ENCODE data around the gene ADCY10. TPM values are rescaled to one million over a fixed set of nuclear protein-coding genes. Genes with fewer than 3 reads are reported as not detected.
"Not testable (repeated sequence)": the region's sequence is repeated elsewhere in the genome, so short reads cannot be mapped to it uniquely, and the experiment has no call there.

Gene ADCY10
- total RNA-seq, 1 donor from 2014 or later: 0.13 TPM

GRCh38 chr1:167926486-167926997, 12.6 kb upstream of the ADCY10 start:
- no peak for DNase-seq (ENCODE audit: low spot score)

GRCh38 chr1:167924543-167925231, 10.8 kb upstream of the ADCY10 start:
- DNase-seq (ENCODE audit: low spot score): no peak

GRCh38 chr1:167924102-167924501, 10.2 kb upstream of the ADCY10 start:
- no peak for DNase-seq (ENCODE audit: low spot score)

- no peak for DNase-seq (ENCODE audit: low spot score)
Measured at GRCh38 chr1:167923324-167924056, 9.6 kb upstream of the ADCY10 start.

- no peak for DNase-seq (ENCODE audit: low spot score)
Measured at GRCh38 chr1:167922611-167923074, 8.7 kb upstream of the ADCY10 start.

GRCh38 chr1:167922023-167922422, 8.1 kb upstream of the ADCY10 start:
- no peak for DNase-seq (ENCODE audit: low spot score)

GRCh38 chr1:167916766-167917511, 3.0 kb upstream of the ADCY10 start:
- no peak for DNase-seq (ENCODE audit: low spot score)

- no peak for DNase-seq (ENCODE audit: low spot score)
Measured at GRCh38 chr1:167915569-167915968, 1.6 kb upstream of the ADCY10 start.

GRCh38 chr1:167912294-167912693, 1.6 kb downstream of the ADCY10 start:
- DNase-seq (ENCODE audit: low spot score): no peak

- DNase-seq (ENCODE audit: low spot score): no peak
Measured at GRCh38 chr1:167911413-167911812, 2.5 kb downstream of the ADCY10 start.

- DNase-seq (ENCODE audit: low spot score): no peak
Measured at GRCh38 chr1:167910530-167910929, 3.4 kb downstream of the ADCY10 start.

- DNase-seq (ENCODE audit: low spot score): no peak
Measured at GRCh38 chr1:167909691-167910180, 4.2 kb downstream of the ADCY10 start.

GRCh38 chr1:167905671-167906070, 8.3 kb downstream of the ADCY10 start:
- no peak for DNase-seq (ENCODE audit: low spot score)

GRCh38 chr1:167905182-167905581, 8.8 kb downstream of the ADCY10 start:
- no peak for DNase-seq (ENCODE audit: low spot score)

- no peak for DNase-seq (ENCODE audit: low spot score)
Measured at GRCh38 chr1:167904652-167905130, 9.2 kb downstream of the ADCY10 start.

- DNase-seq (ENCODE audit: low spot score): no peak
Measured at GRCh38 chr1:167900907-167901306, 13.0 kb downstream of the ADCY10 start.

GRCh38 chr1:167899253-167899681, 14.7 kb downstream of the ADCY10 start:
- DNase-seq (ENCODE audit: low spot score): no peak

GRCh38 chr1:167898578-167899222, 15.2 kb downstream of the ADCY10 start:
- no peak for DNase-seq (ENCODE audit: low spot score)

- DNase-seq (ENCODE audit: low spot score): no peak
Measured at GRCh38 chr1:167893798-167894197, 20.1 kb downstream of the ADCY10 start.

GRCh38 chr1:167890400-167890799, 23.5 kb downstream of the ADCY10 start:
- no peak for DNase-seq (ENCODE audit: low spot score)

GRCh38 chr1:167887187-167887586, 26.7 kb downstream of the ADCY10 start:
- not testable (repeated sequence) for DNase-seq (ENCODE audit: low spot score)

All from ureter (tissue), 1 donor.